ENCODE data around the gene MARS2.
"Not testable (repeated sequence)": the region's sequence is repeated elsewhere in the genome, so short reads cannot be mapped to it uniquely, and the experiment has no call there.

MARS2 gene

GRCh38 chr2:197717863-197718262 is 12.7 kb downstream of the MARS2 start:
- Histone ChIP-seq H3K27ac (no peak overlapping the region), H3K4me3 (no peak overlapping the region)
- TF ChIP-seq, protein P1, sequence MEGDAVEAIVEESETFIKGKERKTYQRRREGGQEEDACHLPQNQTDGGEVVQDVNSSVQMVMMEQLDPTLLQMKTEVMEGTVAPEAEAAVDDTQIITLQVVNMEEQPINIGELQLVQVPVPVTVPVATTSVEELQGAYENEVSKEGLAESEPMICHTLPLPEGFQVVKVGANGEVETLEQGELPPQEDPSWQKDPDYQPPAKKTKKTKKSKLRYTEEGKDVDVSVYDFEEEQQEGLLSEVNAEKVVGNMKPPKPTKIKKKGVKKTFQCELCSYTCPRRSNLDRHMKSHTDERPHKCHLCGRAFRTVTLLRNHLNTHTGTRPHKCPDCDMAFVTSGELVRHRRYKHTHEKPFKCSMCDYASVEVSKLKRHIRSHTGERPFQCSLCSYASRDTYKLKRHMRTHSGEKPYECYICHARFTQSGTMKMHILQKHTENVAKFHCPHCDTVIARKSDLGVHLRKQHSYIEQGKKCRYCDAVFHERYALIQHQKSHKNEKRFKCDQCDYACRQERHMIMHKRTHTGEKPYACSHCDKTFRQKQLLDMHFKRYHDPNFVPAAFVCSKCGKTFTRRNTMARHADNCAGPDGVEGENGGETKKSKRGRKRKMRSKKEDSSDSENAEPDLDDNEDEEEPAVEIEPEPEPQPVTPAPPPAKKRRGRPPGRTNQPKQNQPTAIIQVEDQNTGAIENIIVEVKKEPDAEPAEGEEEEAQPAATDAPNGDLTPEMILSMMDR (IDR thresholded peaks at IDR 0.05): no peak
- no peak for DNase-seq (ENCODE audit: low spot score)

DNA sequence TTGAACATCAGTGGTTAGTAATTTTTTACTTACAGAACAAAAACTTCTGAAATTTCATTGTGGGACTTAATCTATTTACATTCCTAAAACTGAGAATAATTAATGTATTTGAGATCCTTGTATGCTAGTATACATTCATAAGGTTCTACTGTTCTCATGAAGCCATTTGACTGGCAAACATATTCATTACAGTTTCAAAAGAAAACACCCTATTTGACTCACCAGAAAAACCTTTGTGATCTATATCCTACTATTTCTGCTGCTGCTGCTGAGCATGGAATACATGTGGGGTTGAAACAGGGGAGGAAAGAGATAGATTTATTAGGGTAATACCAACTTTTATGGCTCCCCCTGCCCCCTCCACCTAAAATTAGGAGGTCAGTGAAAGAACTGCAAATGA is 21.8 kb downstream of the MARS2 start:
- TF ChIP-seq, protein P1 (IDR thresholded peaks at IDR 0.05): no peak

DNA sequence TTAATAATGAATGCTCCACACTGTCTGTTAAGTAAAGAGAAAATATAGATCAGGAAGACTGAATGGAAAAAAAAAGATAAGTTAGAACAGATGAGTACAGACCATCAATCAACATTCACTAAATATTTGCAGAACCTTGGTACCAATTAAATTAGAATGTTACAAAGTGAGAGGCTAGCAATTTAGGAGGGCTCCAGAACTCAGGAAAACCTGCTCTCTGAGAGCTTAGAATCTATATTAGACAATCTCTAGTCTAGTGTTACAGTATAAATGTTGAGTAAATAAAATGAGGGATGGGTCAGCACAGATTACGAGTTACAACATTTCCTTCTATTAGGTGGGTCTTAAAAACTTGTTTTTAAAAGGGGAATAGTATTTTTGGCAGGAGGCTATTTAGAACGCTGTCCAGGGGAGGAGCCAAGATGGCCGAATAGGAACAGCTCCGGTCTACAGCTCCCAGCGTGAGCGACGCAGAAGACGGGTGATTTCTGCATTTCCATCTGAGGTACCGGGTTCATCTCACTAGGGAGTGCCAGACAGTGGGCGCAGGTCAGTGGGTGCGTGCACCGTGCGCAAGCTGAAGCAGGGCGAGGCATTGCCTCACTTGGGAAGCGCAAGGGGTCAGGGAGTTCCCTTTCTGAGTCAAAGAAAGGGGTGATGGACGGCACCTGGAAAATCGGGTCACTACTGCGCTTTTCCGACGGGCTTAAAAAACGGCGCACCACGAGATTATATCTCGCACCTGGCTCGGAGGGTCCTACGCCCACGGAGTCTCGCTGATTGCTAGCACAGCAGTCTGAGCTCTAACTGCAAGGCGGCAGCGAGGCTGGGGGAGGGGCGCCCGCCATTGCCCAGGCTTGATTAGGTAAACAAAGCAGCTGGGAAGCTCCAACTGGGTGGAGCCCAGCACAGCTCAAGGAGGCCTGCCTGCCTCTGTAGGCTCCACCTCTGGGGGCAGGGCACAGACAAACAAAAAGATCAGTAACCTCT is 23.7 kb downstream of the MARS2 start:
- H3K27ac ChIP-seq; H3K4me3 ChIP-seq; DNase-seq (ENCODE audit: low spot score): not testable (repeated sequence)

More for the DNA sequence above, 21.8 kb downstream of the MARS2 start:
- DNase-seq (ENCODE audit: low spot score): no peak
- Histone ChIP-seq H3K27ac (no peak overlapping the region), H3K4me3 (no peak overlapping the region)

GRCh38 chr2:197740200-197740599 is 35.0 kb downstream of the MARS2 start:
- no peak for DNase-seq (ENCODE audit: low spot score)
- TF ChIP-seq, protein P1 (IDR thresholded peaks at IDR 0.05): no peak
- no peak overlapping the region for H3K4me3 ChIP-seq
- H3K27ac ChIP-seq: no peak overlapping the region
